ENCODE measurements around the gene DRAP1. TPM values are rescaled to one million over a fixed set of nuclear protein-coding genes. Genes with fewer than 3 reads are reported as not detected.

DRAP1 gene
- total RNA-seq, 1 donor from 2014 or later: 113 TPM

DNA sequence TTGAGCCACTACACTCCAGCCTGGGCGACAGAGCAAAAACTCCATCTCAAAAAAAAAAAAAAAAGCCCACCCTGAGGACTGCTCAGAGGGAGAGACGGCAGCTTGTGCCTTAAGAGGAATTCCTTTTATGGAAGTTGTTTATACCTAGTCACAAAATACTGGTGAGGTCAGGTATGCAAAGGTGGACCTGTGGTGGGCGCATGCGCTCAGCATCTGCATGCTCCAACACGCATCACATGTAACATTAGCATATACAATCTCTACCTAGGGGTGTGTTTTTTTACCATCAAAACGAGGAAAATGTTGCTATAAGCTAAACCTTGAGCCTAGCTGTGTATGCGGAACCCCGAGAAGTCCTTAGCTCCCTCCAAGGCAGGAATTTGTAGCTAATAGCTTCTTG lies 35.5 kb downstream of the DRAP1 start:
- DNase-seq (ENCODE audit: low spot score in 2 of 2) (no peak), FAIRE-seq (no peak)

GRCh38 chr11:65958291-65958690 lies 39.1 kb downstream of the DRAP1 start:
- no peak for DNase-seq (ENCODE audit: low spot score in 2 of 2)
- no peak for FAIRE-seq

- no peak for DNase-seq (ENCODE audit: low spot score in 2 of 2)
- FAIRE-seq: no peak
Observed at GRCh38 chr11:65958774-65959420, 39.7 kb downstream of the DRAP1 start.

GRCh38 chr11:65960824-65961266 lies 41.6 kb downstream of the DRAP1 start:
- DNase-seq (ENCODE audit: low spot score in 2 of 2) (no peak), FAIRE-seq (no peak)

- FAIRE-seq (no peak), DNase-seq (ENCODE audit: low spot score in 2 of 2) (peak; percentile 99)
Observed at GRCh38 chr11:65961267-65962140, 42.3 kb downstream of the DRAP1 start, which contains the start of gene SART1. SART1 (plus strand) TSS chr11:65961734; CDS start chr11:65961781, 47 bp downstream.

- no peak for DNase-seq (ENCODE audit: low spot score in 2 of 2)
- no peak for FAIRE-seq
Observed at GRCh38 chr11:65962141-65962564, 42.9 kb downstream of the DRAP1 start.

GRCh38 chr11:65964906-65965305 lies 45.7 kb downstream of the DRAP1 start:
- DNase-seq (ENCODE audit: low spot score in 2 of 2) (no peak), FAIRE-seq (no peak)

GRCh38 chr11:65965986-65966762 lies 46.9 kb downstream of the DRAP1 start:
- FAIRE-seq (no peak), DNase-seq (ENCODE audit: low spot score in 2 of 2) (no peak)

DNA sequence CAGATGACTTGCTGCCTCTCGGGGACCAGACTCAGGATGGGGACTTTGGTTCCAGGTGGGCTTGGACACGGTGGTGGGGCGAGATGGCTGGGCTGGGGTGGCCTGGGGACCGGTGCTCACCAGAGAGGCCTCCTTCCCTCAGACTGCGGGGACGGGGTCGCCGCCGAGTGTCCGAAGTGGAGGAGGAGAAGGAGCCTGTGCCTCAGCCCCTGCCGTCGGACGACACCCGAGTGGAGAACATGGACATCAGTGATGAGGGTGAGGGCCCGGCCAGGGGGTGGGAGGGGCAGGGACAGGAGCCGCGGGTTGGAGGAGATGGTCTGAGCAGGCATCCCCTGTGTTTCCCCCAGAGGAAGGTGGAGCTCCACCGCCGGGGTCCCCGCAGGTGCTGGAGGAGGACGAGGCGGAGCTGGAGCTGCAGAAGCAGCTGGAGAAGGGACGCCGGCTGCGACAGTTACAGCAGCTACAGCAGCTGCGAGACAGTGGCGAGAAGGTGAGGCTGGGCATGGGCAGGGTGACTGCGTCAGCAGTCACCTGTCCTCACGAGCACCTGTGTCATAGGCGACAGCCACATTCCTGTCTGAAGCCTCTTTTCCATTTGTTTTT lies 48.2 kb downstream of the DRAP1 start:
- no peak for DNase-seq (ENCODE audit: low spot score in 2 of 2)

GRCh38 chr11:65968600-65969482 lies 49.6 kb downstream of the DRAP1 start:
- no peak for DNase-seq (ENCODE audit: low spot score in 2 of 2)
- FAIRE-seq: no peak

More for the DNA sequence above, 48.2 kb downstream of the DRAP1 start:
- FAIRE-seq: no peak

Other genes with a start within 250 kb of the DRAP1 start
- gene KAT5, start 207.2 kb upstream of the DRAP1 start, total RNA-seq: 61.1 TPM
- gene RNASEH2C, start 198.6 kb upstream of the DRAP1 start, total RNA-seq: 9.4 TPM
- 4.1 TPM for gene AP5B1, start 138.4 kb upstream of the DRAP1 start, total RNA-seq
- under 0.01 TPM for gene OVOL1, start 132.4 kb upstream of the DRAP1 start, total RNA-seq
- gene SNX32, start 85.5 kb upstream of the DRAP1 start, total RNA-seq: 6.1 TPM
- 613 TPM for gene CFL1, start 61.2 kb upstream of the DRAP1 start, total RNA-seq
- 42.8 TPM for gene MUS81, start 59.0 kb upstream of the DRAP1 start, total RNA-seq
- gene EFEMP2, start 46.6 kb upstream of the DRAP1 start, total RNA-seq: 13.0 TPM
- not detected for gene CTSW, start 39.6 kb upstream of the DRAP1 start, total RNA-seq
- gene FIBP, start 31.0 kb upstream of the DRAP1 start, total RNA-seq: 154 TPM
- gene CCDC85B, start 28.8 kb upstream of the DRAP1 start, total RNA-seq: 12.2 TPM
- gene FOSL1, start 19.0 kb upstream of the DRAP1 start, total RNA-seq: not detected
- gene C11orf68, start 364 bp upstream of the DRAP1 start, total RNA-seq: 11.8 TPM
- not detected for gene TSGA10IP, start 26.1 kb downstream of the DRAP1 start, total RNA-seq
- gene SART1, start 42.3 kb downstream of the DRAP1 start, total RNA-seq: 44.8 TPM
- 22.0 TPM for gene EIF1AD, start 82.7 kb downstream of the DRAP1 start, total RNA-seq
- gene BANF1, start 83.1 kb downstream of the DRAP1 start, total RNA-seq: 25.3 TPM
- not detected for gene CST6, start 92.6 kb downstream of the DRAP1 start, total RNA-seq
- gene CATSPER1, start 107.1 kb downstream of the DRAP1 start, total RNA-seq: not detected
- gene GAL3ST3, start 129.7 kb downstream of the DRAP1 start, total RNA-seq: 10.6 TPM
- 90.9 TPM for gene SF3B2, start 132.9 kb downstream of the DRAP1 start, total RNA-seq
- gene PACS1, start 150.8 kb downstream of the DRAP1 start, total RNA-seq: 29.3 TPM